Measurements from ENCODE around the gene WAPL.

The WAPL gene

DNA sequence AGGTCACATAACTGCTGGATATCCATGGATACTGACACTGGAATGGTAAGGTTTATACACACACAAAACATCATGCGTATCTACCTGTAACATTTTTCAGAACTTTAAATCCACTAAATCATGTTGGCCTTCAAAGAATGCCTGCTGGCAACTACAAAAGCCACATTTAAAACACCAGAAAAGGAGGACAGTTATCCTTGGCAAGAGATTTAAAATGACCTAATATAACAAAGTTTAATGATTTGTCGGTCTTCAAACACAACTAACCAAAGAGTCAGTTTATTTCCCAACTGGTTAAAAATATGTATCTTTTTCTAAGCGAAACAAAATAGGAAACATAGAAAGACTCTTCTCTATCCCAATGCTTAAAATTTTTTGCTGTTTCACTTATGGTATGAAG is 24.0 kb downstream of the WAPL start:
- no peak overlapping the region for H3K4me3 ChIP-seq (ENCODE audit: control insufficient read depth, low read depth, low read length)
- TF ChIP-seq, protein P1, sequence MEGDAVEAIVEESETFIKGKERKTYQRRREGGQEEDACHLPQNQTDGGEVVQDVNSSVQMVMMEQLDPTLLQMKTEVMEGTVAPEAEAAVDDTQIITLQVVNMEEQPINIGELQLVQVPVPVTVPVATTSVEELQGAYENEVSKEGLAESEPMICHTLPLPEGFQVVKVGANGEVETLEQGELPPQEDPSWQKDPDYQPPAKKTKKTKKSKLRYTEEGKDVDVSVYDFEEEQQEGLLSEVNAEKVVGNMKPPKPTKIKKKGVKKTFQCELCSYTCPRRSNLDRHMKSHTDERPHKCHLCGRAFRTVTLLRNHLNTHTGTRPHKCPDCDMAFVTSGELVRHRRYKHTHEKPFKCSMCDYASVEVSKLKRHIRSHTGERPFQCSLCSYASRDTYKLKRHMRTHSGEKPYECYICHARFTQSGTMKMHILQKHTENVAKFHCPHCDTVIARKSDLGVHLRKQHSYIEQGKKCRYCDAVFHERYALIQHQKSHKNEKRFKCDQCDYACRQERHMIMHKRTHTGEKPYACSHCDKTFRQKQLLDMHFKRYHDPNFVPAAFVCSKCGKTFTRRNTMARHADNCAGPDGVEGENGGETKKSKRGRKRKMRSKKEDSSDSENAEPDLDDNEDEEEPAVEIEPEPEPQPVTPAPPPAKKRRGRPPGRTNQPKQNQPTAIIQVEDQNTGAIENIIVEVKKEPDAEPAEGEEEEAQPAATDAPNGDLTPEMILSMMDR (conservative IDR thresholded peaks at IDR 0.05; ENCODE audit: control insufficient read depth, insufficient read depth, low read depth, low read length), result no peak
- no peak for DNase-seq (ENCODE audit: low read depth)

DNA sequence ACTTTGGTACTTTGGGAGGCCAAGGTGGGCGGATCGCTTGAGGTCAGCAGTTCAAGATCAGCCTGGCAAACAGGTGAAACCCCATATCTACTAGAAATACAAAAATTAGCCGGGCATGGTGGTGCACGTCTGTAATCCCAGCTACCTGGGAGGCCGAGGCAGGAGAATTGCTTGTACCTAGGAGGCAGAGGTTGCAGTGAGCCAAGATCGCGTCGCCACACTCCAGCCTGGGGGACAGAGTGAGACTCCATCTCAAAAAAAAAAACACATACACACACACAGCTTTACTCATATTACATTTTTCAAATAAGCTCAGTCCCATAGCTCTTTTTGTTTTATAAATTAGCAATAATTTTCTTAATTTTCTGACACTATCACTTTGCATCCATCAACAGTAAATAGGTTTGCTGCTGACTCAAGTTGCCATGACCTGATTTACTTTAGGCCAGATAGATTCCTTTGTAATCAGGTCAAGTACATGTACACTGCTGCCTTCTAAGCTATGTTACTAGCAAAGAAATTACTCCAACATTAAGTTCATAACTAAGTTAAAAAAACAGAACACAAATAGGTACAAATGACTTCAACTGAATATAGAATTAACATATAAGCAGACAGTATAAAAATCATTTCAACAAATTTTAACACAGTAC is 31.5 kb downstream of the WAPL start:
- no peak for DNase-seq (ENCODE audit: low read depth)
- TF ChIP-seq, protein P1 (conservative IDR thresholded peaks at IDR 0.05; ENCODE audit: control insufficient read depth, insufficient read depth, low read depth, low read length), result no peak

DNA sequence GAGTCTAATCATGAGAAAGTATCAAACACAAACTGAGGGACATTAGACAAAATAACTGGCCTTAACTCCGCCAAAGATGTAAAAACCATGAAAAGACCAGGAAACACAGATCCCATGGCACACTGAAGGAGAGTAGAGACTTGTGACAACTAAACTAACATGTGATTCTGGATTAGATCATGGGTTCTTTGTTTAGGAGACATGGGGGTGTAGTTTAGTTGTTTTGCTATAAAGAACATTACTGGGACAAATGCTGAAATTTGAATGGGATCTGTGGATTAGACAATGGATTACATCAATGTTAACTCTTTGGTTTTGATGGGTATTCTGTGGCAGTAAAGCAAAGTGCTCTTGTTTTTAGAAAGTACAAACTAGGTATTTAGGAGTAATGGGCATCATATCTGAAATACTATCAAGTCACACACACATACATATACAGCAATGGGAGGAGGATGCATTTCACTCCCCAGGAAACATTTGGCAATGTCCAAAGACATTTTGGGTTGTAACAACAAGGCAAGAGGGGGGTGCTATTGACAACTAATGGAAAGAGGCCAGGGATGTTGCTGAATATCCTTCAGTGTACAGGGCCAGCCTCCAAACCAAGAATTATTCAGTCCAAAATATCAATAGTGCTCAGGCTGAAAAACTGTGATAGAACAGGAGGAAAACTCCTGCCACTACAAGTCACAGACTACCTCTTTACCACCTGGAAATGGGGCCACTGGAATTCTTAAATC is 32.4 kb downstream of the WAPL start:
- DNase-seq (ENCODE audit: low read depth), result no peak
- TF ChIP-seq, protein P1 (conservative IDR thresholded peaks at IDR 0.05; ENCODE audit: control insufficient read depth, insufficient read depth, low read depth, low read length), result no peak
- no peak overlapping the region for H3K4me3 ChIP-seq (ENCODE audit: control insufficient read depth, low read depth, low read length)

More for the DNA sequence above, 31.5 kb downstream of the WAPL start:
- H3K4me3 ChIP-seq (ENCODE audit: control insufficient read depth, low read depth, low read length), result no peak overlapping the region

DNA sequence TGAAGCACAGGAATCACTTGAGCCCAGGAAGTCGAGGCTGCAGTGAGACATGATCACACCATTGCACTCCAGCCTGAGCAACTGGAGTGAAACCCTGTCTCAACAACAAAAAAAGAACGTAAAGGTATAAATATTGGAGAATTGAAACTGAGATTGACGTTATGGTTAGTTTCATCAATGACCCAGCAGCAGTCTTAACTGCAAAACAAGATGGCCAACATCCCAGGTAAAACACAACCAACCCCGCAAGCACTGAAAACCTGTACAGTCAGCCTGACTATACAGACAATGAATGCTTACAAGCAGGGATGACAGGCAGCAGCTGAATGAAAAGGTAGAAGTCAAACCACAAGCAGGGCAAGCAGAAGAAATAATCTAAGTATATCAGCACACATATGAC is 34.7 kb downstream of the WAPL start:
- H3K4me3 ChIP-seq (ENCODE audit: control insufficient read depth, low read depth, low read length), result no peak overlapping the region
- no peak for DNase-seq (ENCODE audit: low read depth)
- TF ChIP-seq, protein P1 (conservative IDR thresholded peaks at IDR 0.05; ENCODE audit: control insufficient read depth, insufficient read depth, low read depth, low read length), result no peak

DNA sequence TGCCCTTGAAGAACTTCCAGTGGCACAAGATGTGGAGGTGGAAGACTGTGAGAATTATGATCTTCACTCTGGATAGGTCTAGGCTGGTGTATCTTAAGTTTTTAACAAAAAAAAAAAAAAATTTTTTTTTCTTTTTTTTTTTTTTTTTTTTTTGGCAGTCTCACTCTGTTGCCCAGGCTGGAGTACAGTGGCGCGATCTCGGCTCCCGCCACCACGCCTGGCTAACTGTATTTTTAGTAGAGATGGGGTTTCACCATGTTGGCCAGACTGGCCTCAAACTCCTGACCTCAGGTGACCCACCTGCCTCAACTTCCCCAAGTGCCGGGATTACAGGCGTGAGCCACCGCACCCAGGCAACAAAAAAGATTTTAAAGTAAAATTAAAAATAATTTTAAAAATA is 37.9 kb downstream of the WAPL start:
- no peak for DNase-seq (ENCODE audit: low read depth)
- TF ChIP-seq, protein P1 (conservative IDR thresholded peaks at IDR 0.05; ENCODE audit: control insufficient read depth, insufficient read depth, low read depth, low read length), result no peak

DNA sequence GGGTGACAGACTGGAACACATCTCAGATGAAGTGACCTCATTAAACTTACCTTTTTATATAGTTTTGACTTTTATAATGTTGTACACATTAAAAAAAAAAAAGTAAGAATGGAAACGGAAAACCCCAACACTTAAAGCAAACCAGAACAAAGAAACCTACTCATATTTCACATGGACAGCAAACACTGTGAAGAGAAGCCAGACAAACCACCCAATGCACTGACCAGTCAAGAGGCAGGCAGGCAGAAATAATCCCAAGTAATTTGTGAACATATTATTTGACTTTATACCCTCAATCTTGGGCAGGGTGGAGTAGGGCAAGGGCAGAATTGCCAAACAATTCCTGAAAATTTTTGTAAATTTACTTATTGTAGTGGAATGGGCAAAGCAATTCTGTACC is 39.8 kb downstream of the WAPL start:
- H3K4me3 ChIP-seq (ENCODE audit: control insufficient read depth, low read depth, low read length), result no peak overlapping the region
- TF ChIP-seq, protein P1 (conservative IDR thresholded peaks at IDR 0.05; ENCODE audit: control insufficient read depth, insufficient read depth, low read depth, low read length), result no peak
- no peak for DNase-seq (ENCODE audit: low read depth)

More for the DNA sequence above, 37.9 kb downstream of the WAPL start:
- H3K4me3 ChIP-seq (ENCODE audit: control insufficient read depth, low read depth, low read length), result no peak overlapping the region
